Measurements from ENCODE around the gene POU6F2. TPM values are rescaled to one million over a fixed set of nuclear protein-coding genes. Genes with fewer than 3 reads are reported as not detected.

The POU6F2 gene, protein sequence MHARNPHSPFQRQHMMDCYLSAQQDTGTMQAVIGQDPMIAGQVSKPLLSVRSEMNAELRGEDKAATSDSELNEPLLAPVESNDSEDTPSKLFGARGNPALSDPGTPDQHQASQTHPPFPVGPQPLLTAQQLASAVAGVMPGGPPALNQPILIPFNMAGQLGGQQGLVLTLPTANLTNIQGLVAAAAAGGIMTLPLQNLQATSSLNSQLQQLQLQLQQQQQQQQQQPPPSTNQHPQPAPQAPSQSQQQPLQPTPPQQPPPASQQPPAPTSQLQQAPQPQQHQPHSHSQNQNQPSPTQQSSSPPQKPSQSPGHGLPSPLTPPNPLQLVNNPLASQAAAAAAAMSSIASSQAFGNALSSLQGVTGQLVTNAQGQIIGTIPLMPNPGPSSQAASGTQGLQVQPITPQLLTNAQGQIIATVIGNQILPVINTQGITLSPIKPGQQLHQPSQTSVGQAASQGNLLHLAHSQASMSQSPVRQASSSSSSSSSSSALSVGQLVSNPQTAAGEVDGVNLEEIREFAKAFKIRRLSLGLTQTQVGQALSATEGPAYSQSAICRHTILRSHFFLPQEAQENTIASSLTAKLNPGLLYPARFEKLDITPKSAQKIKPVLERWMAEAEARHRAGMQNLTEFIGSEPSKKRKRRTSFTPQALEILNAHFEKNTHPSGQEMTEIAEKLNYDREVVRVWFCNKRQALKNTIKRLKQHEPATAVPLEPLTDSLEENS
- total RNA-seq (ENCODE audit: unreplicated experiment): 1.1 TPM
- long read RNA-seq: 0 reads

DNA sequence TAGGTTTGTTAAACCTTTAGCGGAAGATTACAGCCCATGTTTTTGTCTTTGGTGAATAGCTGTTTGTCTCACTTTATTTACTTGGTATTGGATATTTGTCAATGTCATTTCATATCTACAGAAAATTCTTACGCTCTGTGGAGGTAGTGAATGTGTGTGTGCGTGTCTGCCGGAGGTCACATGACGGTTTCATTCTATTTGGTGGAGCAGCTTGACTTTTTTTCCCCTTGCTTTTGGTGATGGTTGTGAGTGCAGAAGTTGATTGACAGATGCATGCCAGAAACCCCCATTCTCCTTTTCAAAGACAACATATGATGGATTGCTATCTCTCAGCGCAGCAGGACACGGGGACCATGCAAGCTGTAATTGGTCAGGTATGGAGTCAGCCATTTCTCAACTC, at the start of gene POU6F2:
TSS of gene POU6F2 (plus strand) at position 225 of the 400 bp plus-strand sequence. CDS start at position 270, 45 bp downstream.
- no peaks in the 10 kb centered on the region for H3K9me3 Mint-ChIP-seq (ENCODE audit: unreplicated experiment)
- peaks cover 2% of the 10 kb centered on the region for H3K27me3 Mint-ChIP-seq (ENCODE audit: unreplicated experiment)
- H3K27ac Mint-ChIP-seq (ENCODE audit: unreplicated experiment): no peak within 1 kb of the TSS
- no peak within 1 kb of the TSS for H3K4me3 Mint-ChIP-seq (ENCODE audit: unreplicated experiment)
- peaks cover 2% of the 10 kb centered on the region for H3K4me1 Mint-ChIP-seq (ENCODE audit: unreplicated experiment)
- TF ChIP-seq, protein P1, sequence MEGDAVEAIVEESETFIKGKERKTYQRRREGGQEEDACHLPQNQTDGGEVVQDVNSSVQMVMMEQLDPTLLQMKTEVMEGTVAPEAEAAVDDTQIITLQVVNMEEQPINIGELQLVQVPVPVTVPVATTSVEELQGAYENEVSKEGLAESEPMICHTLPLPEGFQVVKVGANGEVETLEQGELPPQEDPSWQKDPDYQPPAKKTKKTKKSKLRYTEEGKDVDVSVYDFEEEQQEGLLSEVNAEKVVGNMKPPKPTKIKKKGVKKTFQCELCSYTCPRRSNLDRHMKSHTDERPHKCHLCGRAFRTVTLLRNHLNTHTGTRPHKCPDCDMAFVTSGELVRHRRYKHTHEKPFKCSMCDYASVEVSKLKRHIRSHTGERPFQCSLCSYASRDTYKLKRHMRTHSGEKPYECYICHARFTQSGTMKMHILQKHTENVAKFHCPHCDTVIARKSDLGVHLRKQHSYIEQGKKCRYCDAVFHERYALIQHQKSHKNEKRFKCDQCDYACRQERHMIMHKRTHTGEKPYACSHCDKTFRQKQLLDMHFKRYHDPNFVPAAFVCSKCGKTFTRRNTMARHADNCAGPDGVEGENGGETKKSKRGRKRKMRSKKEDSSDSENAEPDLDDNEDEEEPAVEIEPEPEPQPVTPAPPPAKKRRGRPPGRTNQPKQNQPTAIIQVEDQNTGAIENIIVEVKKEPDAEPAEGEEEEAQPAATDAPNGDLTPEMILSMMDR (IDR thresholded peaks at IDR 0.05; ENCODE audit: unreplicated experiment): no peak
- no peaks in the 10 kb centered on the region for H3K36me3 Mint-ChIP-seq (ENCODE audit: low read depth, unreplicated experiment)
- DNase-seq (ENCODE audit: low spot score): no peak

DNA sequence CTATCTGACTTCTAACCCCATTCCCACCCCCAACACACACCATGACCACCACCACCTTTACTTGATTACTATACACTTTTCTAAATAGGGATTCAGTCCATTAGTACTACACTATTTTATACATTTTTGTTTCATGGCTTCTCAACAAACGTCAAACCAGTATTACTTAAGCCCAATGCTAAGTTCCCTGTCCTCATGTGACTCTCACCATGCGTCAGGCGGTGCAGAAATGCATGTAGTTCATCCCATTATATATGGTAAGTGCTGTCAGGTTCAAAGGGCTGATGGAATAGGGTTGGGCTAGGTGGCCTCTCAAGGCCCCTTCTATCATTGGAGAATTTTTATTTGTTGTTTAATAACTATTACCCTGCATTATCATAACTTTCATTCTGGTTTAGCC, 49.2 kb upstream of the POU6F2 start:
- TF ChIP-seq, protein P1 (IDR thresholded peaks at IDR 0.05; ENCODE audit: unreplicated experiment): no peak
- Mint-ChIP-seq H3K27ac (ENCODE audit: unreplicated experiment) (no peak overlapping the region), H3K4me1 (ENCODE audit: unreplicated experiment) (no peaks in the 10 kb centered on the region), H3K9me3 (ENCODE audit: unreplicated experiment) (no peaks in the 10 kb centered on the region), H3K27me3 (ENCODE audit: unreplicated experiment) (no peaks in the 10 kb centered on the region), H3K4me3 (ENCODE audit: unreplicated experiment) (no peak overlapping the region), H3K36me3 (ENCODE audit: low read depth, unreplicated experiment) (no peaks in the 10 kb centered on the region)
- DNase-seq (ENCODE audit: low spot score): no peak

DNA sequence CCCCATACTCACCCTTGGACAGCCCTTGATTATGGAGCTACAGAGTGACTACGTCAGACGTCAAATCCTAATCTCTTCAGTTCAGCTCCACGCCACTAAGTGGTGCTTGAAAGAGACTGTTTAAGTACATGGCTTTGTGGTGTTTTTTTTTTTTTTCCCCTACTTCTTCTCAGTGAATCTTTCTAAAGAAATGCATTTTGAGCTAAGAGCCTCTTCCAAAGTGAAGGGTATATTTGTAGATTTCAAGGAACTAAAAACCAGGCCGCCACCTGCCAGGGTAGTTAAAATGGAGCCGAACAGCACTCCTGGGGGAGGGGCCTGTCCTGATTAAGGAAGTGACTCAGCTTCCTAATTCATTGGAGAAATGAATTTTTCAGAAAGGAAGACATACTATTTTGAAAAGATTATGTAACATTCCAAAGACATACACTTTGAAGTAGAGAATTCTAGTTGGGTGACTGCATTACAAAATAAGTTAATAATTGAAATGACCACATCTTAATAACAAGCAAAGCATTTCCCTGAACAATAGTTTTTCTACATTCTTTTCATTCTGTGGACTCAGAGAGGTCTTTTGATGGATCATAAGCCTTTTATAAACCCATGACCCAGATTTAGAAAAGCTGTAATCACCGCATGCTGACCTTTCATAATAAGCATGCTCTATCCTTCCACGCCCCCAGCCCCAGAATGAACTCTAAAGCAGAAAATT, 48.1 kb upstream of the POU6F2 start:
- H3K27ac Mint-ChIP-seq (ENCODE audit: unreplicated experiment): no peak overlapping the region
- no peak overlapping the region for H3K4me3 Mint-ChIP-seq (ENCODE audit: unreplicated experiment)
- no peaks in the 10 kb centered on the region for H3K27me3 Mint-ChIP-seq (ENCODE audit: unreplicated experiment)
- TF ChIP-seq, protein P1 (IDR thresholded peaks at IDR 0.05; ENCODE audit: unreplicated experiment): no peak
- no peaks in the 10 kb centered on the region for H3K36me3 Mint-ChIP-seq (ENCODE audit: low read depth, unreplicated experiment)
- H3K4me1 Mint-ChIP-seq (ENCODE audit: unreplicated experiment): no peaks in the 10 kb centered on the region
- H3K9me3 Mint-ChIP-seq (ENCODE audit: unreplicated experiment): no peaks in the 10 kb centered on the region
- no peak for DNase-seq (ENCODE audit: low spot score)

DNA sequence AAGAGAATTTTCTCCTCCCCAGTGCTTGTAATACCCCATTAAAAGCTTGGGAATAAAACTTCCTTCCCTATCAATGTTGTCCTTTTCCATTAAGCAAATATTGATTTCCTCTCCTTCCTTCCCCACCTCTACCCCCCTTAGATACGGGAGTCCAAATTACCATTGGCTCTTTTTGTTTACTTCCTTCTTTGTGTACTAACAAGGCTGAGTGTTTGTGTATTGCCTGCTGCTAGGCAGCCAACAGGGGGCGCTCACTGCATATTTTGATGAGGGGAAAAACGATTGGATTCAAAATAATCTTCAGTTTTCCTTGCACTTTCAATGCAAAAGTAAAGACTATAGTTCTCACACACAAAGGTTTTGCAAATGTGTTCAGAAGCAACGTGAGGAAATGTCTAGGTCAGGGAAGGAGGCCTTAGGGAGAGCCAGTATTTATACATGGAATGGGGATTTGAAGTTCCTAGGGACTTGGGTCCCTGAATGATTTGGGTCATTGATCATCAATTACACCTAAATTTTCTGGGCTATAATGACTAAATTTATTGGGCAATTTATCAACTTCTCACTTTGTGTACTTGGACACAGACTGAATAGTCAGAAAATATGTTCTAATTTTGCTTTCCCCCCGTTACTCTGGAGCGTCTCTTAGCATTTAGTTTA, 45.1 kb upstream of the POU6F2 start:
- TF ChIP-seq, protein P1 (IDR thresholded peaks at IDR 0.05; ENCODE audit: unreplicated experiment): peak; percentile 95
- Mint-ChIP-seq H3K9me3 (ENCODE audit: unreplicated experiment) (no peaks in the 10 kb centered on the region), H3K4me1 (ENCODE audit: unreplicated experiment) (no peaks in the 10 kb centered on the region), H3K27ac (ENCODE audit: unreplicated experiment) (peak overlapping the region; percentile 26), H3K27me3 (ENCODE audit: unreplicated experiment) (no peaks in the 10 kb centered on the region), H3K4me3 (ENCODE audit: unreplicated experiment) (no peak overlapping the region), H3K36me3 (ENCODE audit: low read depth, unreplicated experiment) (no peaks in the 10 kb centered on the region)
- peak; percentile 76 for DNase-seq (ENCODE audit: low spot score)
